HepG2 (cell line): ENCODE results near the gene IL4I1. TPM values are rescaled to one million over a fixed set of nuclear protein-coding genes. Genes with fewer than 3 reads are reported as not detected.

Experiments used
- ATRX ChIP-seq: sonication (generic); formaldehyde crosslinking; IDR thresholded peaks from 2 replicates; pipeline ENCODE4 v1.4.0; 2020; ENCODE audit warnings: missing genetic modification reagents, borderline replicate concordance
- CCAR2 ChIP-seq: fragments of 200-400 bp; formaldehyde crosslinking; optimal IDR thresholded peaks from 2 replicates; pipeline ENCODE3; 2018; ENCODE audit warnings: low read depth, mild to moderate bottlenecking, low read length, moderate library complexity
- EED ChIP-seq: sonication (generic); formaldehyde crosslinking; IDR thresholded peaks from 2 replicates; pipeline ENCODE4 v1.5.0; 2020; ENCODE audit warnings: mild to moderate bottlenecking, missing genetic modification reagents
- FOXK1 ChIP-seq: sonication (generic); formaldehyde crosslinking; IDR thresholded peaks from 2 replicates; pipeline ENCODE4 v1.4.0; 2020; ENCODE audit warnings: low read depth, missing genetic modification reagents, borderline replicate concordance
- GZF1 ChIP-seq: sonication (generic); formaldehyde crosslinking; IDR thresholded peaks from 2 replicates; pipeline ENCODE4 v1.5.1; 2020; ENCODE audit warnings: mild to moderate bottlenecking, missing genetic modification reagents
- ISL2 ChIP-seq: sonication (generic); formaldehyde crosslinking; IDR thresholded peaks from 2 replicates; pipeline ENCODE4 v1.5.0; 2020; ENCODE audit warnings: missing genetic modification reagents
- MAZ ChIP-seq, 2 experiments: sonication (generic) in 1 of 2; formaldehyde crosslinking in 1 of 2; IDR thresholded peaks; 2 replicates each; pipeline versions ENCODE4 v1.5.0 to v1.6.1; 2012 to 2020; ENCODE audit warnings: low read depth in 2 of 2, mild to moderate bottlenecking in 2 of 2, borderline replicate concordance in 1 of 2, improper control_type of control experiment in 1 of 2, low read length in 1 of 2, missing genetic modification reagents in 1 of 2, moderate library complexity in 1 of 2
- MEF2D ChIP-seq: sonication (generic); formaldehyde crosslinking; IDR thresholded peaks from 2 replicates; pipeline ENCODE4 v1.5.1; 2020; ENCODE audit warnings: mild to moderate bottlenecking, missing genetic modification reagents
- MIER3 ChIP-seq: IDR thresholded peaks from 2 replicates; pipeline ENCODE4 v1.6.1; 2016; ENCODE audit warnings: missing compliant biosample characterization, borderline replicate concordance
- NBN ChIP-seq: fragments of 450-650 bp; conservative IDR thresholded peaks from 2 replicates; pipeline ENCODE4 v1.6.1; 2017
- NFRKB ChIP-seq: fragments of 450-650 bp; IDR thresholded peaks from 2 replicates; pipeline ENCODE4 v1.6.1; 2017
- PRPF4 ChIP-seq: fragments of 200-400 bp; formaldehyde crosslinking; IDR thresholded peaks from 2 replicates; pipeline ENCODE4 v1.6.1; 2016; ENCODE audit warnings: low read length, low read depth; ENCODE audit not compliant: poor library complexity, severe bottlenecking
- SP5 ChIP-seq: IDR thresholded peaks from 2 replicates; pipeline ENCODE4 v1.6.1; 2016; ENCODE audit warnings: low read depth, borderline replicate concordance
- SRSF4 ChIP-seq: fragments of 200-400 bp; formaldehyde crosslinking; IDR thresholded peaks from one replicate; pipeline ENCODE4 v1.6.1; 2018; ENCODE audit warnings: mild to moderate bottlenecking, low read depth, low read length, moderate library complexity; ENCODE audit not compliant: poor library complexity, severe bottlenecking
- ZMYM2 ChIP-seq: sonication (generic); formaldehyde crosslinking; IDR thresholded peaks from 2 replicates; pipeline ENCODE4 v1.8.0; 2022; ENCODE audit warnings: mild to moderate bottlenecking, missing genetic modification reagents
- ZNF230 ChIP-seq: sonication (generic); formaldehyde crosslinking; IDR thresholded peaks from 2 replicates; pipeline ENCODE4 v1.4.0; 2020; ENCODE audit warnings: mild to moderate bottlenecking, missing genetic modification reagents
- ZNF672 ChIP-seq: sonication (generic); formaldehyde crosslinking; IDR thresholded peaks from 2 replicates; pipeline ENCODE4 v1.8.1; 2022; ENCODE audit warnings: missing genetic modification reagents
- ZNF749 ChIP-seq: sonication (generic); formaldehyde crosslinking; IDR thresholded peaks from 2 replicates; pipeline ENCODE4 v1.8.0; 2022; ENCODE audit warnings: mild to moderate bottlenecking, missing genetic modification reagents, moderate library complexity, borderline replicate concordance
- ZSCAN12 ChIP-seq: sonication (generic); formaldehyde crosslinking; IDR thresholded peaks from 2 replicates; pipeline ENCODE4 v1.9.0; 2021; ENCODE audit warnings: mild to moderate bottlenecking, missing genetic modification reagents
- polyA plus RNA-seq, 8 experiments: library from polyadenylated mRNA; depleted of rRNA in 3 of 8; stranded (reverse) in 7 of 8; unstranded in 1 of 8; fragments of >200 nt; fragmentation: Illumina TruSeq in 4 of 8; extraction: Trizol in 4 of 8; gene quantifications; 2 replicates each; pipeline versions ENCODE4 v1.2.1 to v1.2.3, GENCODE V29; 2011 to 2016; ENCODE audit warnings: low read depth in 4 of 8, missing spikeins in 1 of 8, mixed read lengths in 1 of 8; ENCODE audit not compliant: insufficient read depth in 1 of 8
- total RNA-seq, 5 experiments: library from RNA; depleted of rRNA; stranded (reverse); fragments of >200 nt; fragmentation: Illumina TruSeq; extraction: Trizol; gene quantifications; 2 replicates each; pipeline ENCODE4 v1.2.3, GENCODE V29; 2016; ENCODE audit warnings: low read depth in 1 of 5
- TF ChIP-seq, protein P1 (sequence below): sonication (generic); formaldehyde crosslinking; IDR thresholded peaks from 2 replicates; pipeline ENCODE4 v1.4.0; 2020; ENCODE audit warnings: missing genetic modification reagents
- TF ChIP-seq, protein P2 (sequence below): sonication (generic); formaldehyde crosslinking; IDR thresholded peaks from 2 replicates; pipeline ENCODE4 v1.4.0; 2020; ENCODE audit warnings: mild to moderate bottlenecking, low read depth, missing genetic modification reagents
- TF ChIP-seq, protein P3 (sequence below): sonication (generic); formaldehyde crosslinking; IDR thresholded peaks from 2 replicates; pipeline ENCODE4 v1.5.1; 2020; ENCODE audit warnings: mild to moderate bottlenecking, missing genetic modification reagents, moderate library complexity
- TF ChIP-seq, protein P4 (sequence below): sonication (generic); formaldehyde crosslinking; IDR thresholded peaks from 2 replicates; pipeline ENCODE4 v1.8.1; 2023; ENCODE audit warnings: missing genetic modification reagents, mild to moderate bottlenecking, borderline replicate concordance

IL4I1 gene
- total and polyA plus RNA-seq, 2 of the 13 experiments (the other 11 are each of a cell fraction or from before 2014, with no cell fraction given): not detected

DNA sequence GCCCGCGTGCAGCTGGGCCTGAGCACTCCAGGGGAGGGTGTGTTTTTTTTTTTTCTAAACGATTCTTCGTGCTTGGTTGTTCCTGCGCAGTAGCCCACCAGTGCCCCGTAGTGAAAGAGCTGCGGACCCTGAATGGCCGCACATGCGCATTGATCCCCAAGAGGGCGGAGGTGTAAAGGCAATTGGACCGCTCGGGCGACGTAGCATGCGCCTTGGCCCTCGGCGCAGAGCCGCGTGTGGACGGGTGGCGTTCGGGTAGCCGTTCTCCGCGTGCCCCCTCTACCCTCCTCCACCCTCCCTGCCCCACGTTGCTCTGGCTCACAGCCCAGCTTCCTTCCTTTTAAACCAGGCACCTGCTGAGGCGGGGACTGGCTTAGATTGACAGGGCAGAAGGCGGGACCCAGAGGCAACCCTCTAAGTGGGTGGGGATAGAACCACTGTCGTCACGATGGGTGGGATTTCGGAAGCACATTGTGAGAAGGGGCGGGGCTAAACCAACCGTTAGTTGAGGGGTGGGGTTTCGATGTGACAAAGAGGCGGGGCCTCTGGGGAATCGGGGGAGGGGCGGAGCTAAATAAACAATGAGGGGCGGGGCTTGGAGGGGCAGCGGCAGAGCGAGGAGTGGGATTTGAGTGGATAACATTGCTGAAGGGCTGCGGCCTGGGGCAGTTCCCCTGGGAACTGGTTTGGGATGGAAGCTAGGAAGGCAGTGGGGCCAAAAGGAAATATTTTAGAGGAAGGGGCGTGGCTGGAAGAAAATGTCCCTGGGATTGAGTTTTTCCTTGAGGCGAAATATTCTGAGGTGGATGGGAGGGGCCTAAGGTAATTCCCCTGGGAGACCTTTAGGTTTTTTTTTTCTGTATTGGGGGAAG is 33.2 kb upstream of the IL4I1 start (continued):
- TF ChIP-seq, protein P1, sequence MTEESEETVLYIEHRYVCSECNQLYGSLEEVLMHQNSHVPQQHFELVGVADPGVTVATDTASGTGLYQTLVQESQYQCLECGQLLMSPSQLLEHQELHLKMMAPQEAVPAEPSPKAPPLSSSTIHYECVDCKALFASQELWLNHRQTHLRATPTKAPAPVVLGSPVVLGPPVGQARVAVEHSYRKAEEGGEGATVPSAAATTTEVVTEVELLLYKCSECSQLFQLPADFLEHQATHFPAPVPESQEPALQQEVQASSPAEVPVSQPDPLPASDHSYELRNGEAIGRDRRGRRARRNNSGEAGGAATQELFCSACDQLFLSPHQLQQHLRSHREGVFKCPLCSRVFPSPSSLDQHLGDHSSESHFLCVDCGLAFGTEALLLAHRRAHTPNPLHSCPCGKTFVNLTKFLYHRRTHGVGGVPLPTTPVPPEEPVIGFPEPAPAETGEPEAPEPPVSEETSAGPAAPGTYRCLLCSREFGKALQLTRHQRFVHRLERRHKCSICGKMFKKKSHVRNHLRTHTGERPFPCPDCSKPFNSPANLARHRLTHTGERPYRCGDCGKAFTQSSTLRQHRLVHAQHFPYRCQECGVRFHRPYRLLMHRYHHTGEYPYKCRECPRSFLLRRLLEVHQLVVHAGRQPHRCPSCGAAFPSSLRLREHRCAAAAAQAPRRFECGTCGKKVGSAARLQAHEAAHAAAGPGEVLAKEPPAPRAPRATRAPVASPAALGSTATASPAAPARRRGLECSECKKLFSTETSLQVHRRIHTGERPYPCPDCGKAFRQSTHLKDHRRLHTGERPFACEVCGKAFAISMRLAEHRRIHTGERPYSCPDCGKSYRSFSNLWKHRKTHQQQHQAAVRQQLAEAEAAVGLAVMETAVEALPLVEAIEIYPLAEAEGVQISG: peak; percentile 80
- TF ChIP-seq ZNF672 (CRISPR knock-in tag) (no peak), ZSCAN12 (CRISPR knock-in tag) (0 out of 2 replicates have a peak, but pooled peaks have one; percentile 1), MEF2D (CRISPR knock-in tag) (peak; percentile 59; the same call in 1 of the 2 replicates), ZNF749 (CRISPR knock-in tag) (peak; percentile 95), GZF1 (CRISPR knock-in tag) (no peak), SRSF4 (no peak), NFRKB (no peak), MAZ (IDR thresholded peaks at IDR 0.05; ENCODE audit: borderline replicate concordance, low read depth, low read length) (peak; percentile 53; the same call in 1 of the 2 replicates), MAZ (CRISPR knock-in tag; IDR thresholded peaks at IDR 0.05; ENCODE audit: low read depth) (peak; percentile 38; the same call in 1 of the 2 replicates), SP5 (CRISPR knock-in tag) (peak; percentile 42; the same call in 1 of the 2 replicates), NBN (no peak), FOXK1 (CRISPR knock-in tag) (no peak), MIER3 (CRISPR knock-in tag) (peak; percentile 73; the same call in 1 of the 2 replicates), PRPF4 (no peak), ISL2 (CRISPR knock-in tag) (peak; percentile 26; the same call in 1 of the 2 replicates), EED (CRISPR knock-in tag) (peak; percentile 57; the same call in 1 of the 2 replicates), ZMYM2 (no peak; the same call in none of the 2 replicates), ZNF230 (CRISPR knock-in tag) (peak; percentile 70; the same call in 1 of the 2 replicates), CCAR2 (no peak), ATRX (no peak)
- TF ChIP-seq, protein P2, sequence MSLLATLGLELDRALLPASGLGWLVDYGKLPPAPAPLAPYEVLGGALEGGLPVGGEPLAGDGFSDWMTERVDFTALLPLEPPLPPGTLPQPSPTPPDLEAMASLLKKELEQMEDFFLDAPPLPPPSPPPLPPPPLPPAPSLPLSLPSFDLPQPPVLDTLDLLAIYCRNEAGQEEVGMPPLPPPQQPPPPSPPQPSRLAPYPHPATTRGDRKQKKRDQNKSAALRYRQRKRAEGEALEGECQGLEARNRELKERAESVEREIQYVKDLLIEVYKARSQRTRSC (CRISPR knock-in tag): no peak; the same call in 1 of the 2 replicates
- TF ChIP-seq, protein P3, sequence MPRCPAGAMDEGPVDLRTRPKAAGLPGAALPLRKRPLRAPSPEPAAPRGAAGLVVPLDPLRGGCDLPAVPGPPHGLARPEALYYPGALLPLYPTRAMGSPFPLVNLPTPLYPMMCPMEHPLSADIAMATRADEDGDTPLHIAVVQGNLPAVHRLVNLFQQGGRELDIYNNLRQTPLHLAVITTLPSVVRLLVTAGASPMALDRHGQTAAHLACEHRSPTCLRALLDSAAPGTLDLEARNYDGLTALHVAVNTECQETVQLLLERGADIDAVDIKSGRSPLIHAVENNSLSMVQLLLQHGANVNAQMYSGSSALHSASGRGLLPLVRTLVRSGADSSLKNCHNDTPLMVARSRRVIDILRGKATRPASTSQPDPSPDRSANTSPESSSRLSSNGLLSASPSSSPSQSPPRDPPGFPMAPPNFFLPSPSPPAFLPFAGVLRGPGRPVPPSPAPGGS (CRISPR knock-in tag): 0 out of 2 replicates have a peak, but pooled peaks have one; percentile 25
- TF ChIP-seq, protein P4, sequence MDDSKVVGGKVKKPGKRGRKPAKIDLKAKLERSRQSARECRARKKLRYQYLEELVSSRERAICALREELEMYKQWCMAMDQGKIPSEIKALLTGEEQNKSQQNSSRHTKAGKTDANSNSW (CRISPR knock-in tag): no peak; the same call in 1 of the 2 replicates
